Body of pancreas (tissue), 4 donors: ENCODE results near the gene KRT35.

Experiments used
- CTCF ChIP-seq, 7 experiments: fragments of 450-650 bp in 4 of 7; fragments of 200-600 bp in 3 of 7; sonication (generic) in 3 of 7; IDR thresholded peaks; one replicate each; pipeline ENCODE4 v1.5.1; 2016 to 2019; ENCODE audit warnings: antibody characterized with exemption in 7 of 7
- POLR2A ChIP-seq, 3 donors: fragments of 450-650 bp; IDR thresholded peaks; one replicate each; pipeline ENCODE4 v1.6.1; 2016; ENCODE audit warnings: antibody characterized with exemption in 3 of 3, mild to moderate bottlenecking in 2 of 3

DNA sequence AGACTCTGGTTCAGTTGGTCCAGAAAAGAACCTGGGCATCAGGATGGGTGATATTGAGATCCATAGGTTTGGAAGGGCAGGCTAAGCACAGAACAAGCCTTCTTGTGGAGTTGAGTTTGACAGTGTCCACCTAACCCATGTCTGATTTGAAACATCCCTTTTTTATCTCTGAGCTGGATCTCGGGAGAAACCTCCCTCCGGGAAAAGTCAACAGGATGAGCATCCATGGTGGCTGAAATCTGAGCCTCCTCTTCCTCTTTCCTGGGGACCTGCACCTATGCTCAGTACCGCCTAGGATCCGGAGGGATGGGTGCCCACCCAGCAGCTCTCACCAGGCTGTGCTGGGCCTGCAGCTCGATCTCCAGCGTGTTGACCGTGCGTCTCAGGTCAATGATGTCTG lies 17.2 kb downstream of the KRT35 start:
- TF ChIP-seq POLR2A (IDR thresholded peaks at IDR 0.05) (no peak), CTCF (IDR thresholded peaks at IDR 0.05) (no peak)
